HG03064 (cell line): ENCODE measurements around the gene FAM221B.

Experiments used
- ATAC-seq: cut with Tn5 transposase; IDR thresholded peaks from one replicate; pipeline ENCODE4 v1.9.1; 2021; ENCODE audit warnings: low read depth; ENCODE audit not compliant: unreplicated experiment

Gene FAM221B, protein sequence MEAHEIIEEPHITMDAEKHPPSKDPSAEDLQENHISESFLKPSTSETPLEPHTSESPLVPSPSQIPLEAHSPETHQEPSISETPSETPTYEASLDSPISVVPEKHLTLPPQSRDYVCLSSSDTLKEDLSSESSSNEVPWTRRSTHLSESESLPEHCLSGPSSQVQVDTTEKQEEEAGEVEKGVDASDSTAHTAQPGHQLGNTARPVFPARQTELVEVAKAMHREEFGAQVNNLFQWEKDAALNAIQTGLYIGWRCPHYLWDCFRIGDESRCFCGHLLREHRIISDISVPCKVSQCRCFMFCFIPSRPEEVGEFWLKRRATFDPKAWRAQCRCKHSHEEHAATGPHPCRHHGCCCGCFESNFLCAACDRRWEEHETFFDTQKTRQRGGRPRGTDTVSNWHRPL

DNA sequence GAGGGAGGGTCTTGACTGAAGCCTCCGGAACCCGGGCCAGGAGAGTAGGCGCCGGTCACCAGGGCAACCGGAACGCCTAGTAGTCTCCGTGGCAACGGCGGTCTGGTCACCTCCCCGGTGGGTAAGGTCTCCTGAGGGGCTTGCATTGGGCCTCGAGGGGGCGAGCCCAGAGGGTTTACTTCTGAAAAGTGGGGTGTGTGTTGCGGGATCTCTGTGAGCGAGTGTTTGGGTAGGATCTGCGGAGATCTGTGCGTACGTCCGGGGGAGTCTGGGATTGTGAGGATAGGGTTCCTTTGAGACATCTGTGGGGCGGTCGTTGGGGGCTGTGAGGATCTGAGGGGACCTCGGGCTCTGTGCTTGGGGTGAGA is at the start of gene FAM221B:
FAM221B (minus strand) TSS at position 17 of the 368 bp plus-strand sequence. CDS start 2,571 bp downstream, outside the sequence.
- no peak for ATAC-seq

DNA sequence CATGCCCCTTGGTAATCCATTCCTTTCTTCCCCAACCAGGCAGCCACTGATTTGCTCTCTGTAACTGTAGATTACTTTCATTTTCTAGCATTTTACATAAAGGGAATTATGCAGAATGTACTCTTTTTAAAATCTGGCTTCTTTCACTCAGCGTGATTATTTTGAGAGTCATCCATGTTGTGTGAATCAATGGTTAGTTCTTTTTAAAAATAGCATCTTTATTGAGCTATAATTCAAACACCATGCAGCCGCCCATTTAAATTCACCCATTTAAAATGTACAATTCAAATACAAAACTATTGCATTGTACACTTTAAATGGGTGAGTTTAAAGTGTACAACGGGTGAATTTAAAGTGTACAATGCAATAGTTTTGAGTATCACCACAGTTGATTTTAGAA is 44.0 kb upstream of the FAM221B start:
- no peak for ATAC-seq

DNA sequence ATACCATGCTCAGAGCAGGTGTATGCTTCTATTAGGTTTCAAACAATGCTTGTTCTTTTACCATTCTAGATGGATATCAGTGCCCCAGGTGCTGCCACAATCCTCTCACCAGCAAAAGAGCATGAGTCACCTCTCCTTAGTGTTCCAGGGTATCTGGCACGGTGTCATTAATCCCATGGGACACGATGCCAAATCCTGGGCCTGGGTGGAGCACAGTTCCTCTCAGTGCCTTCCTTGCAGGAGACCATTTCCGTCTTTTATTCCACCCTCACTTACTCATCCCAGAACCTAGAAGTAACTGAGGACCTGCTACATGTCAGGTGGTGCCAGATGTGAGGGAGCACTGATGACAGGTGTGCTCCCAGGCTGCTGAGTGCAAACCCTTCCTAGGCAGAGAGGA is 43.0 kb upstream of the FAM221B start:
- ATAC-seq = no peak

DNA sequence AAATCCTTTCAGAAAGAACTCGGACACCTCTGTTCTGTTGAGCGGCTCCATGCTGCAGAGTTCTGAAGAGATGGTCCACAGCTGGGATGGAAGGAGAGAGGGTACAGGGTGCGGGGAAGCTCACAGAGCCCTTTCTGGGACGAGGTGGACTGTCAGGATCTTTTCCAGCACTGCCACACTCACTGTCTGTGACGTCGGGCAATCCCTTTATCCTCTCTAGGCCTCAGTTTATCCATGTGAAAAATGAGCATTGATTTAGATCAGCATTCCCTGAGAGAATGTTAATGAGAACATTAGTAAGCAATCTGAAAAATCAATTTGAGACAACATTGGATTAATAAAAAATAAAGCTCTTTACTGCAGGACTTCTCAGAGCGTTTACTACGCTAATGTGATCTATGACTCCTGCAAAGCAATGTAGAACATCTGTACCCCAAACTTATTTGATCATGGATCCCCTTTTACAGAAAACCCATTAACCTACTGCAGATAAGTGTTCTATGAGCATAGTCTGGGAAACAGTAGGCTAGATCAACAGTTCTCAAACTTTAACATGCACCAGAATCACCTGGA is 41.9 kb upstream of the FAM221B start, which contains the start of gene OR13J1:
OR13J1 (minus strand) TSS at position 51 of the 573 bp plus-strand sequence; CDS start at position 51, 0 bp downstream.
- ATAC-seq = no peak

DNA sequence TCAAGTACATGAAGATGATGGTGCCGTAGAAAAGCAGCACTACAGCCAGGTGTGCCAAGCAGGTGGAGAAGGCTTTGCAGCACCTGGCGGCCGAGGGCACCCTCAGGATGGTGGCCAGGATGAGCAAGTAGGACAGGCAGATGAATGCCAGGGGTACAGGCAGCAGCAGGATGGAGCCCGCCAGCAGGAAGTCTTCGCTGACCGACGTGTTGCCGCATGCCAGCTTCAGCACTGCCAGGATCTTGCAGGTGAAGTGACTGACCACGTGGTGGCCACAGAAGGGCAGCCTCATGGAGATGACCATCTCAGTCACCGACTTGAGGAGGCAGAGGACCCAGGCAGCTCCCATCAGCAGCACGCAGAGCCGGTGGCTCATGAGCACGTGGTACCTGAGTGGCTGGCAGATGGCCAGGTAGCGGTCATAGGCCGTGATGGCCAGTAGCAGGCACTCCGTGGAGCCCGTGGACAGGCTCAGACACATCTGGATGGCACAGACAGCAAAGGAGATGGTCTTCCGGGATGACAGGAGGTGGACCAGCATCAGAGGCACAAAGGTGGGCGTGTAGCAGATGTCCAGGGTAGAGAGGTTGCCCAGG is 41.2 kb upstream of the FAM221B start:
- no peak for ATAC-seq

DNA sequence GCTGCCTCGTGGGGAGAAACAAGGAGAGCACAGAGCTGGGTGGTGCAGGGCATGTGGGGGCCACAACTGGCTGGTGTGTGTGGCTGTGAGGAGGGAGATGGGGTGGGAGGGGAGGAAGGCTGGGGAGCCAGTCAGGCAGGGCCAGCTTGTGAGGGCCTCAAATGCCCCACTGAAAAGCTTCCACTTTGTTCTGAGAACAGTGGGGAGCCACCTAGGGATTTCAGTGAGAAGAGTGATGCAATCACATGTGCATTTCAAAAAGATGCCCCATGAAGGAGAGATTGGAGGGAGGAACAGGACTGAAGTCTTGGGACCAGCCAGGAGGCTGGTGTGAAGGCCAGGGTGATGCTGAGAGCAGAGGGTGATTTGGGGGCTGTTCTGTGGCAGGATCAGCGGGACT is 40.4 kb upstream of the FAM221B start:
- no peak for ATAC-seq

DNA sequence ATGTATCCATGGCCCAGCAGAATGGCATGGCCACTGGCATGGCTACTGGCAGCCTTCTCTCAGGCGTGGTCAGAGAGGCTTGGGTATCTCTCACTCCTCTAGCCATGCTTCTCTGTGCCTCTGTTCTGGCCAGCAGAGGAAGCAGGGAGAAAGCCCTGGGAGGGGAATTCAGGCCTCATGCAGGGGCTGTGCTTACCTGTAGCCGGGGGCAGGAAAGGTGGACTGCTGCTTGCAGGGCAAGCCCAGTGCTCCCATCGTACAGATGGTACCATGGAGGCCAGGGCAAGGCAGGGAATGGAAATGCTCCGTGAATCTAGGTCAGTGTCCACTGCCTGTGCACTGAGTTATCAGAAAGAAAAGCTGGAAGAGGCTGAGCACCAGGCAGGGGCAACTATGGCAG is 39.0 kb upstream of the FAM221B start:
- no peak for ATAC-seq

DNA sequence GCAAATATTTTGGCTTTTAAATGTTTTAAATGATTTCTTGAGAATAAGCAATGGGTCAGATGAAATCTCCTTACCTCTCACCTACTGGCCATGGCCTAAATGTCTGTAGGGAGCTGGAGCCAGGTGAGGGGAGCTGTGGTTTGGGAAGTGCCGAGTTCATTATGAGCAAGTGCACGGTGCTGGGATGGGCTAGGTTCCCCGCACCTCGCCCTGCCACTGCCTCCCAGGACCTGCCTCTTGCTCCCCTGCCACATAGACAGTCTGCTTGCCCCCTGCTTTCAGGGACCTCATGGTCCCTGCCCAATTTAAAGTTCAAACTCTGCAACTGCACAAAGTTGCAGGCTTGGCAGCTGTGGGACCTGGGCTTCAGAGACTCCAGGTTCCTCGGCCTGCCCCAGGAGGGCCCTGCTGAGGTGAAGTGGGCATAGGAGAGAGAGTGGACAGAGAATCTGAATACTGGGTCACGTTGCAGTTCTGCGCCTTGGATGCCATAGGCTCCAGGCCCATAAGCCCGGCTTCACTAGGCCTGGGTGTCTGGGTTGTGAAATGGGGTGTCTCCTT is 36.2 kb upstream of the FAM221B start:
- ATAC-seq = no peak

DNA sequence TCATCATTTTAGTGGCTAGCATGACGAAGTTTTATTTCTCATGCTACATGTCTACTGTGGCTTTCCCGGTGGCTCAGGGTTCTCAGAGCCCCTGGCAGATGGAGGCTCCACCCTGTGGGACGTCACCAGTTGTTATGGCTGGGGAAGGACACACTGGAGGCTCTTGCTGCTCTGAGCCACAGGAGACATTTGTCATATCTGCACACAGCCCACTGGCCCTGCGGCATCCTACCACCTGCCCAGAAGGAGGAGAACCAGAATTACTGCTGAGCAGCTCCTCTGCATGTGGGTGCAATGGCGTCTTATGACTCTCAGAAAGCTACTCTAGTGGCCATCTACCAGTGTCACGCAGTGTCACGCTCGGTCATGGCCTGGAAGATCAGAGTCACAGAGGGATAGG is 35.1 kb upstream of the FAM221B start:
- ATAC-seq = no peak

DNA sequence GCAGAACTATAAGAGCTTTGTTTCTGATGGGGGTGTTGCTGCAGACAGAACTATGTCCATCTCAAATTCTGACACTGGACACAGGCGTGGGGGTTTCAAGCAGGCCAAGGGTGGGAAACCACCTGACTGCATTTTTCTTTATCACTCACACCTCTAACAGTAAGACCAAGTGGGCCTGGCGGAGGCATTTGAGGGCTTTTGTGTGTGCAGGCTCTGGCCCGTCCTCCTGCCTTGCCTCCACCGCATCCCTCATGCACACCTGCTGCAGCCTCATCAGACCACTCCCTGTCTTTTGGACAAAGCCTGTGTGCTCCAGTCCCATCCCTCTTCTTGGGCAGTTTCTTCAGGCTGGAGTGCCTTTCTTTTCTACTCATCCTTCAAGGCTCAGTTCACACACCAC is 33.8 kb upstream of the FAM221B start:
- ATAC-seq = no peak

DNA sequence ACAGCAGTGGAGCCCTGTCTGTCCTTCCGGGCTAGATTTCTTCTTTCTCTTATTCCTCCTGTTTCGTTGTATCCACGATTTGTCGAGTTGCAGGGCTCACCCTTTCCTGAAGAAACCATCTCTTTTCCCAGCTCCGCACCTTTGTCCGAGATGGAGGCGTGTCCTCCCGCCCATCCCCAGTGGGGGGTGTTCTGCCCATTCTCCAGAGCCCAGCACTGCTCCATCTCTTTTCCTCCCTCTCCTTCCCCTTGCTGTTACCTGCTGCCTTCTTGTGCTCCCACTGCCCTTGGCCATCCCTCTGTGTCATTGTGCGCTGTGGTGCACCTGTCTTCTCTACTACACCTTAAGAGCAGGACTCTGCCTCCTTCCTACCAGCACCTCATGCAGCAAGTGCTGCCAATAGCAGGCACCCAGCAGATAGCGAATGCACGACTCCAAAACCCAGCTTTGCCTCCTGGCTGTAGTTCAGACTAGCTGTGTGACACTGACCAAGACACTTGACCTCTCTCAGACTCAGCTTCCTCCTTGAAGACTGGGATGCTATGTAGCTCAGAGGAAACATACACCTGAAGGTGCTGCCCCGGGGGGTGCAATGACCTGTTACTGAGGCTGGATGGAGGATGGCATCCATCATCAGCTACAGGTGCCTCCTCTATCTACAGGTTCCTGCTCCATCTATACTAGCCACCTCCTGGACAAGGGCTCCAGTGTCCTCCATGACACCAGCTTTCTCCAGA is 32.8 kb upstream of the FAM221B start:
- ATAC-seq = no peak

DNA sequence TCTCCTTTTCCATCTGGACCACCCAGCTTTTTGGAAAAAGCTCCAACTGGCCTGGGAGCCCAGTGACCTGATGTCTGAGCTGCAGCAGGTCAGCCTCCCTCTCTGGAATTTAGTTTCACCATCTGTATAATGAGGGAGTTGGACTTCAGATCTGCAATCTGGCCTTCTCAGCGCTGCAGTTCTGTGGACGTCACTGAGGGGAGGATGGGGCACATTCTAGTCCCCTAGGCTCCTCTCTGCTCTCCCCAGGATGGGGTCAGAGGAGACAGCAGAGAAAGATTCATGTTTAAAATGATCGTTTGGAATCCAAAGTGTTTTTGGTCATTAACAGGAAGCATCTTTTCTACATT is 31.4 kb upstream of the FAM221B start:
- ATAC-seq = no peak

DNA sequence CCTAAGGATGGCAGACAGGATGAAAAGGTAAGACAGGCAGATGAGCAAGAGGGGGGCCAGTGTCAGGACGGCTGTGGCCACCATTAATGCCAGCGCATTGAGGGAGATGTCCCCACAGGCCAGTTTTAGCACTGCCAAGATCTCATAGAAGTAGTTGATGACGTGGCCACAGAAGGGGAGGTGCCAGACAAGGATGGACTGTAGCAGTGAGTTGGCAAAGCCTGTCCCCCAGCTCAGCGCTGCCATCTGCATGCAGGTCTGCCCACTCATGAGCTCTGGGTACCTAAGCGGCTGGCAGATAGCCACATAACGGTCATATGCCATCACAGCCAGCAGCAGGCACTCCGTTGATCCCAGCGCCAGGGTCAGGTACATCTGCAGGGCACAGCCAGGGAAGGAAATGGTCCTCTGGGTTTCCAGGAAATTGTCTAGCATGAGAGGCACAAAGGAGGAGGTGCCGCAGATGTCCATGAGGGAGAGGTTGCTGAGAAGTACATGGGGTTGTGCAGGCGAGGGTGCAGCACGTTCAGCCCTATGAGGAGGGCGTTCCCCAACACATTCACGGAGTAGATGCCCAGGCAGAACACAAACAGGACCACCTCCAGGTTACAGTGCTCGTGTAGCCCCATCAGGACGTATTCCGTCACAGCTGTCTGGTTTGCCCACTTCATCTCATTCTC is 30.9 kb upstream of the FAM221B start:
- no peak for ATAC-seq

DNA sequence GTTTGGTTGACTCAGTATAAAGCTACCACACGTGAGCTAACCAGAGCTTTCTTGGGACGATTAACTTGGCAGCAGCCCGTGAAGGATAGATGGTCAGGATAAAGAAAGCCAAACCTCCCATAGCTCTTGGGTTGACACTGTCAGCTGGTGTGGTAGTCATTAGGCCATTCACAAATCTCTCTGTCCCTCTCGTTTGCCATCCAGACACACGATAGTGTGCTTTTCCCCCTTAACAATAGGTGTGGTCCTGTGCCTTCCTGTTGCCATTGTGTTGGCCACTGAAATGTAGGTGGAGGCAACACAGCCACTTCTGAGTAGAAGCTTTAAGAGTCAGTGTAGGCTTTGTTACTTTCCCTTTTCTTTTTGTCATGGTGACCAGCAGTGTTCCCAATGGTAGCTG is 29.9 kb upstream of the FAM221B start:
- no peak for ATAC-seq

DNA sequence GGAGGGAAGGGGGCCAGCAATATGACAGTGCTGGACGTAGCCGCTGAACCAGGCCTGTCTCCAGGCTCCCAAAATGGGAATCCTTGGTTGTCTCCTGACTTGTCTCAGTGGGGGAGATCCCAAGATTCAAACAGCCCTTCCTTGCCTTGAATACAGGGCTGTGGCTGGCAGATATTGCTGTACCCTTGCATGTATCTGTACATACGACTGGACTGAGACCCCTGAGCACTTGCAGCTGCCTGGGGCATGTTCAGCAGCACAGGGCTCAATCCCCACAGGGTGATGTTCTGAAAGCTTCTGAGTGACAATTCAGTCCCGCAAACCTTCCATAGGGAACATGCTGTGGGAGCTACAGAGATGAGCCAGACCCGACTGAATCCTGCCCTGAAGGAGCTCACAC is 28.4 kb upstream of the FAM221B start:
- ATAC-seq = no peak

DNA sequence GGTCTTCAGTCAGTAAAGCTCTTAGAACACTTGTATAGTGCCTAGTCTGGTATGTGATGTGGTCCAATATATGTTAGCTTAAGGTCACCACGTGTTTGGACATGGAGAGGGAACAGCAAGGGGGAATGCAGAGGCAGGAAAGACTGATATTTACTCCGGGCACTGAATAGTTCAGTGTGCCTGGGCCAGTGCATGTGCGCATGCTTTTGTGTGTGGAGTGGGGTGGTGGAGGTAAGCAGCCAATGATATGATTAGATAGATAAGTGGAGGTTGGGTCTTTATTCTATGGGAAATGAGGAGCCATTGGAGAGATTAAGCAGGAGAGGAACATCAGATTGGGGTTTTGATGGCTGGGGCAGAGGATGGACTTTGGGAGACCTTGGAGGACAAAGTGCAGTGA is 27.7 kb upstream of the FAM221B start:
- ATAC-seq = no peak

DNA sequence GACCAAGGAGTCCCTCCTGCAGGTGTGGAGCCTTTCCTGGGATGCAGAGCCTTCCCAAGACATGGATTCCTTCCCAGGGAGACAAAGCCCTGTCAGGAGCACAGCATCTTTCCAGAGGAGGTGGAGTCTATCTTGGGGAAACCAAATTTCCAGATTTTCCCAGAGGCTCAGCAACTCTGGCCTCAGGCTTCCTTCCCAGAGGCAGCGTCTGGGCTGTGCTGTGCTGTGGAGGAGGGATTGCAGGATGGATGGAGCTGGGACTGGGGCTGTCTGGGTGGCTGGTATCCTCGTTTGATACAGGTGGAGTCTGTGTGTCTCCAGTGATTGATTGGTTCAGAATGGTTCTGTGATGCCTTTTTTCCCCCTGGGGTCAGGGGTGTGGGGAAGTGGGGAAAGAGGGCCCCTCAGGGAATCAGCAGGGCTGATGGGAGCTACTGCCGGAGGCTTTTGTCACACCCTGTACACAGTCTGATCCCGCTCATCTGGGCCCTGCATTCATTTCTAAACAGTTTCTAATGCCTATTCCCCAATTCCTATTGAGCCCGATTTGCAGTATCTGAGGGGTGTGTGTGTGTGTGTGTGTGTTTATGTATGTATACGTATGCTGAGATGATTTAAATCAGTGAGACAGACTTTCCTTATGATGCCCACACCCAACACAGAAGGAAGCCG is 25.7 kb upstream of the FAM221B start:
- ATAC-seq = no peak

DNA sequence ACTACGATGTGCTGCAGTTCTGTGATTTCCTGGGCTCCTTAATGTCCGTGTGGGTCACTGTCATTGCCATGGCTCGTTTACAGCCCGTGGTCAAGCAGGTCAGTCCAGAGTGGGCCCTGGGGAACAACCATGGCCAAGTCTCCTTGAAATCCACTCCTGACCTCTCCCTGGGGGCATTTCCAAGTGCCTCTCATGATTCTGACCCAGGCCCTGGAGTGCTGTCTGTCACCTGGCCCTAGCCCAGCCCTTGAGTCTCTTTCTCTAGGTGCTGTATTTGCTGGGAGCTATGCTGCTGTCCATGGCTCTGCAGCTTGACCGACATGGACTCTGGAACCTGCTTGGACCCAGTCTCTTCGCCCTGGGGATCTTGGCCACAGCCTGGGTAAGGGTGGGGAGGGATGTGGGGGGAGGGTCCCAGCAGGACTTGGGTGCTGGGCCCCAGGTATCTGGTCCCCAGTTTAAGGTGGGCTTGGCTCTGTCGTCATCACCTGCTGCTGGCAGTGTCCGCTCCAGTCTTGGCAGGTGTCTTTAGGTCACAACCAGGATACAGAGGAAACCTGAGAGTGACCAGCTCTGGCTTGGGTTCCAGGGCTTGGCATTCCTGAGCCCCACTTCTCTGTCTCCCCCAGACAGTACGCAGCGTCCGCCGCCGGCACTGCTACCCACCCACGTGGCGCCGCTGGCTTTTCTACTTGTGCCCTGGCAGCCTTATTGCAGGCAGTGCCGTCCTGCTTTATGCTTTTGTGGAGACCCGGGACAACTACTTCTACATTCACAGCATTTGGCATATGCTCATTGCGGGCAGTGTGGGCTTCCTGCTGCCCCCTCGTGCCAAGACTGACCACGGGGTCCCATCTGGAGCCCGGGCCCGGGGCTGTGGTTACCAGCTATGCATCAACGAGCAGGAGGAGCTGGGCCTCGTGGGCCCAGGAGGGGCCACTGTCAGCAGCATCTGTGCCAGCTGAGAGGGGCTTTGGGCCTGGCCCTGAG is 24.6 kb upstream of the FAM221B start:
- no peak for ATAC-seq
